Measurements from ENCODE around the gene ARMC7.
"Not testable (repeated sequence)": the region's sequence is repeated elsewhere in the genome, so short reads cannot be mapped to it uniquely, and the experiment has no call there.

The ARMC7 gene

GRCh38 chr17:75109407-75110233 lies at the start of gene ARMC7:
Gene ARMC7 (plus strand): TSS chr17:75109969. CDS start chr17:75110289, 320 bp downstream.
- peak; percentile 97 for DNase-seq

- no peak for DNase-seq
Observed at GRCh38 chr17:75060434-75061054, 49.2 kb upstream of the ARMC7 start.

- DNase-seq = no peak
Observed at GRCh38 chr17:75061055-75061438, 48.7 kb upstream of the ARMC7 start.

- no peak for DNase-seq
Observed at GRCh38 chr17:75061618-75062017, 48.2 kb upstream of the ARMC7 start.

- no peak for DNase-seq
Observed at GRCh38 chr17:75063201-75063600, 46.6 kb upstream of the ARMC7 start.

GRCh38 chr17:75063626-75064025 lies 46.1 kb upstream of the ARMC7 start:
- no peak for DNase-seq

- no peak for DNase-seq
Observed at GRCh38 chr17:75064040-75064439, 45.7 kb upstream of the ARMC7 start.

- no peak for DNase-seq
Observed at GRCh38 chr17:75064460-75064859, 45.3 kb upstream of the ARMC7 start.

GRCh38 chr17:75064867-75065561 lies 44.8 kb upstream of the ARMC7 start:
- no peak for DNase-seq

- no peak for DNase-seq
Observed at GRCh38 chr17:75065562-75066151, 44.1 kb upstream of the ARMC7 start.

GRCh38 chr17:75067856-75068255 lies 41.9 kb upstream of the ARMC7 start:
- DNase-seq = no peak

- DNase-seq = no peak
Observed at GRCh38 chr17:75068750-75069149, 41.0 kb upstream of the ARMC7 start.

GRCh38 chr17:75069783-75070182 lies 40.0 kb upstream of the ARMC7 start:
- no peak for DNase-seq

GRCh38 chr17:75071478-75072271 lies 38.1 kb upstream of the ARMC7 start:
- DNase-seq = not testable (repeated sequence)

- not testable (repeated sequence) for DNase-seq
Observed at GRCh38 chr17:75072909-75073308, 36.9 kb upstream of the ARMC7 start.

GRCh38 chr17:75073618-75074047 lies 36.1 kb upstream of the ARMC7 start:
- no peak for DNase-seq

- no peak for DNase-seq
Observed at GRCh38 chr17:75074532-75074931, 35.2 kb upstream of the ARMC7 start.

GRCh38 chr17:75075597-75076336 lies 34.0 kb upstream of the ARMC7 start:
- DNase-seq = no peak

GRCh38 chr17:75077072-75077495 lies 32.7 kb upstream of the ARMC7 start:
- DNase-seq = no peak

GRCh38 chr17:75077496-75078283 lies 32.1 kb upstream of the ARMC7 start:
- peak; percentile 82 for DNase-seq

All from activated CD8-positive, alpha-beta memory T cell treated with anti-CD3 and anti-CD28 coated beads for 24 hours (primary cell).